Hematopoietic multipotent progenitor cell treated with erythropoietin and hydrocortisone succinate and interleukin-3 and kit ligand, for 4 days (in vitro differentiated cells): Measurements from ENCODE around the gene PDYN.

Experiments
- DNase-seq: peaks from one replicate; pipeline ENCODE4 v3.0.0-alpha.2; 2015

The PDYN gene

GRCh38 chr20:1992359-1993110 is 1.3 kb downstream of the PDYN start:
- DNase-seq: no peak

DNA sequence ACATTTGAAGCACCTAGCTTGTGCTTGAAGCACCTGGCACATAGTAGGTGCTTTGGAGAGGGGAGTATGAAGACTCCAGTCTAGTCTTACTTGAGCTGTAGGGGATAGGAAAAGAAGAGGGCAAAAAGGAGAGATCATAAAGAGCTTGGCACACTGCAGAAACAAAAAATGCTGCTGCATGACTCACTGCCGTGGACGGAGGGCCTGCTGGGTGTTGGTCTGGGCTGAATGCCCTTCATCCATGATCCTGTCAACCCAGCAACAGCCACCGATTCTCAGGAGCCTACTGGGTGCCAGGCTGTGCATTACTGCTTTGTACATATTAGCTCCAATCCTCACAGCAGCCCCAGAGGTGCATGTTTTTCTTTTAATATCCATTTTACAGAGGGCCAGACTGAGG is 6.0 kb downstream of the PDYN start:
- DNase-seq: no peak

DNA sequence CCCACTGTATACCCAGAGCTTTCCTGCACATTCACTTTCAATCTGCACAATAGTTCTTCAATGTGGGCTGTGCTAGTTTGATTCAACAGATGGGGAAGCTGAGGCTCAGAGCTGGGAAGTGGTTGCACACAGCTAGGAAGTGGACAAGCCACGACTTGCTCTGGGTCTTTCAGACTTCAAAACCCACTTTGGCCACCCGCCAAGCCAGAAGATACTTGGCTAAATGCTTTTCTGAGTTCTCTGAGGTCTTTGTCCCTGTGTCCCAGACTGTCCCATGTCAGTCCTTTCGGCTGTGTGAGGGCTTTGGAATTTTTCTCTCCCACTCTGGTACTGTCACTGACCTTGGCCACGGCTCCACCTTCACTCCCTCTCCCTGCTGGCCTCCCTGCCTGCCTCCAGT is 10.6 kb downstream of the PDYN start:
- DNase-seq: peak; percentile 50

DNA sequence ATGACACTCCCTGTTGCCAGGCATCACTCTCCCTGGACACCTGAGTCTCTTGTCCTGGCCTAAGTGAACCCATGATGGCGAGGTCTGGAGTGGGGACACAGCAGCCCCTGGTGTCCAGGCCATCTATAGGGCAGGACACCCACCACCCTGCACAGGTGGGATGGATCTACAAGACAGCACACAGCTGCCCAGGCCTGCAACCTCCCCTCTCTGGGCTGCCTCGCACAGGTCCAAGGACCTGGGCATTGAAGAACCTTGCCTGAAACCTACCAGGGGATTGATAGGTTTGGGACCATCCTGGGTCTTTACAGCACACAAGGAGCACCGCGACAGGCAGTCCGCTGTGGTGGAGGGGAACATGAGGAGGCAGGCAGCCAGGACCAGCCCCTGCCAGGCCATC is 11.2 kb downstream of the PDYN start:
- no peak for DNase-seq

- no peak for DNase-seq
These were observed 14.6 kb downstream of the PDYN start for GRCh38 chr20:1979106-1979778.

- no peak for DNase-seq
These were observed 18.6 kb downstream of the PDYN start for GRCh38 chr20:1975291-1975690.

DNA sequence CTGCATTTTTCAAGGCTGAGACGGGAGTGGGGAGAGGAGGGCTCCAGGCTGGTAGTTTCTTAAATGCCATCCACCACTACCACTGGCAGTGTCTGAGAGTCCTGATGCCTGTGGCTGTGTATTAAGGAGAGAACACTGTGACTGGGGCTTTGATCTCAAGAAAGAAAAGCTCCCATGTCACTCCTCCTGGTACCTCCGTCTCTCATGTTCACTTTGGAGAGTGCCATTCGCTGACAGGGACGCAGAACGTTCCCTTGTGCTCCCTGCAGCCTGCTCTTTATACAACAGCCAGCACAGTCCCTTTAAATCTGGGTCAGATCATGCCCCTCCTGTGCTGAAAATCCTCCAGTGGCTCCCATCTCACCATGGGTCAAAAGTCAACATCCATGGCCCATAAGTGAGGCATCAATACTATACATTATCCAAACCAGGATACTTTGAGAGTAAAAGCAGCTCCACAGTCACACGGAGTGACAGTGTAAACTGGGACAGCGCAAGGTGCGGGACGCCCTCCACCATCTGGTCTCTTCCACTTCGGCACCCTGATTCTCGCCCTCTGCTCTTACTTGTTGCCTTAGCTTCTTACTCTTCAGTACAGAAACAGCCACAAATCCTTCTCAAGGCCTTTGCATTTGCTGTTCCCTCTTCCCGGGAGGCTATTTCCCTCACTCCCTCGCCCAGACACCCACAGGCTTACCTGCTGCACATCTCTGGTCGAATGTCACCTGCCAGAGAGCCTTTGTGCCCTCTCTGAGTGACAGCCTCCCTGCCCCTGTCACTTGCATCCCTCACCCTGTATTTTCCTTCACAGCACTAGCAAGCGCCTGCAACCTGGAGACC is 20.0 kb downstream of the PDYN start:
- no peak for DNase-seq

GRCh38 chr20:1971893-1972586 is 21.8 kb downstream of the PDYN start:
- no peak for DNase-seq

GRCh38 chr20:1968964-1969363 is 24.9 kb downstream of the PDYN start:
- no peak for DNase-seq

DNA sequence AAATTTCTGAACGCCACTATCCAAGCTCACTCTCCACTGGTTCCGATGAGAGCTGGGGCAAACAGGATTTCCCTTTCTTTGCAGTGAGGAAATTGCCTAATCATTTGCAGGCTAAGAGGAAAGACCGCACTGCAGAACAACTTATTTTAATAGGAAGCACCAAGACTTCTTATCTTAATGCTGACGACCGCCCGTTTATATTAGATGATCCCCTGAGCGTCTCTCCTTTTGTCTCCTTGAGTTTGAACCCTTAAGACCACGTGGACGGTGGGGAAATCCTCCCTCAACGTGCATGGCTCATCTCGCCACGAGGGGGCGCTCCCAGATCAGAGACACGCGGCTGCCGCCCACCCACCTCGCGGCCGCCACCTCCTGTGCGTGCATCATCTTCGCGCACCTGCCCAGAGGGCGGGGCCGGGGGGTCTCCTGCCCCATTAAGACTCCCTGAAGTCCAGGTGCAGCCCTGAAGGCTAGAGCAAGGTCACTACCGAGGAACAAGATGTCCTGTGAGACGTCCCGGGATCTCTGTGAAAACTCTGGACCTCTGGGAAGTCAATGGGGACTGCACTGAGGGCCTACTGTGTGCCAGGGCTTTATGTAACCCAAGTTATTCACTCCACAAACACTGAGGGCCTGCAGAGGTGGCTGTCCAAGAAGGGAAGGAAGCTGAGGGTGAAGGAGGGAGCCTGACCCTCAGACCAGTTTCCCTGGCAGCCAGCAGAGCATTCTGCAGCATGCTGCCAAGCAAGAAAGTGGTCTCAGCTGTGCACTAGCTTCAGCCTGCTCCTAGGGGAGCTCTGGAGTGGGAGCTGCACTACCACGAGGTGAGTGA is 28.1 kb downstream of the PDYN start:
- peak; percentile 87 for DNase-seq

DNA sequence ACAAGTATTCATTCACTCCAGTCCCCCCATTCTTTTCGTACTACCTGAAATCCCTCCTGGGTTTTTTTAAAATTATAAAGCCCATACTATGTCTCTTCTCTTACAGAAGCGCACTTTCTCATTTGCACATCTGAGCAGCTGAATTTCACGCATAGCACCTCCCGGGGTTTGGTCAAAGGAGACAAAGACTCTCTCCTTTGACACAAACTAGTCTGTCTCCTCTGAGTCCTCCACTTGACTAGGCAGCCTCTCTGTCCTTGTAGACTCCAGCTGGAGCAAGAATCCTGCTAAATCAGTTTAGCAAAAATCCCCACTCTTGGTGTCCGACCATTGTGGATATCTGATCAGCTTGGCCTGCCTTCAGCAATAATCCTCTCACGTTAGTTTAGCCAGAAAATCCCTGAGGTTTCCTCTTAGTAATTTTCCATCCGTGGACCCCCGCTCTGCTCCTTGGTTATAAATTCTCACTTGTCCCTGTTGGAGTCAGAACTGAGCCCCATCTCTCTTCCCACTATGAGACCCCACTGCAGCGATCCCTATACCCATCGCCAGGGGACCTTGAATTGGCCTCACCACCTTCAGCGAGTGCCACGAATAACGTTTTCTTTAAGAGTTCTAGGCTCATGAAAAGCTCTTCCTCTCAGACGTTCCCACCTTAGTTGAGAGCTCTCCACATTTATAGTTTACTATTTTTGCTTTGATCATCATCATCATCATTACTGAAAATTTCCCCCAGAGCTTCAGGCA is 29.0 kb downstream of the PDYN start:
- DNase-seq: peak; percentile 27

DNA sequence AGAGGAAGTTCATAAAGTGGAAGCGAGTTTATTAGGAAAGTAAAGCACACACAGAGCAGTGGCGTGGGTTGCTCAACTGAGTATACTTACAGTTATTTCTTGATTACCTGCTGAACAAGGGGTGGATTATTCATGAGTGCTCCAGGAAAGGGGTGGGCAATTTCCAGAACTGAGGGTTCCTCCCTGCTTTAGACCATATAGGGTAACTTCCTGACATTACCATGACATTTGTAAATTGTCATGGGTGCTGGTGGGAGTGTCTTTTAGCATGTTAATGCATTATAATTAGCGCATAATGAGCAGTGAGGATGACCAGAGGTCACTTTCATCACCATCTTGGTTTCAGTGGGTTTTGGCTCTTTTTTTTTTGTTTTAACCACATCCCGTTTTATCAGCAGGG is 29.8 kb downstream of the PDYN start:
- peak; percentile 56 for DNase-seq

DNA sequence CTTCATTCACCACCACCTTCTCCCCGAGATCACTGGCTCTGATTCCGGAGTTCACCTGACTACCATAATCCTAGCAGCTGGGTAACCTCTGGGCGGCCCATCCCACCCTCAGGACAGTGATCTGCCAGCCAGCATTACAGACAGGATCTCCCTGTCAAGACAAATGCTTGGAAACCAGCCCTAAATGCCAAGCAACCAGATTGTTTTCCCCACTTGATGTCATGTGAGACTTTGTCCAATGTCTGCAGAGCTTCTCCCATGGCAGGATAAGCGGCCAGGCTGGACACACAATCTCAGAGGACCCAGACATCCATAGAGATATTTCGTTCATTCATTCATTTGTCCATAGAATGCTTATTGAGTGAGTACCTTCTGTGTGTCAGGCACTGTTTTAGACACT is 32.5 kb downstream of the PDYN start:
- DNase-seq: no peak

- DNase-seq: no peak
These were observed 34.7 kb downstream of the PDYN start for GRCh38 chr20:1959156-1959555.

DNA sequence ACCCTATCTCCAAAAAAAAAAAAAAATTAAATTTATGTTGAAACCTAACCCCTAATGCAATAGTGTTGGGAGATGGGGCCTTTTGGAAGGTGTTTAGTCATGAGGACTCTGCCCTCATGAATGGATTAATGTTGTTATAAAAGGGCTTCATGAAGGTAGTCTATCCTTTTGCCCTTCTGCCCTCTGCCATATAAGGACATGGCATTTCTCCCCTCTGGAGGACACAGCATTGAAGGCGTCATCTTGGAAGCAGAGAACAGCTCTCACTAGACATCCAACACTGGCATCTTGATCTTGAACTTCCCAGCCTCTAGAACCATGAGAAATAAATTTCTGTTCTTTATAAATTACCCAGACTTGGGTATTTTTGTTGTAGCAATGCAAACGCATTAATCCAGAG is 35.4 kb downstream of the PDYN start:
- DNase-seq: no peak

- DNase-seq: no peak
These were observed 38.6 kb downstream of the PDYN start for GRCh38 chr20:1955217-1955616.

DNA sequence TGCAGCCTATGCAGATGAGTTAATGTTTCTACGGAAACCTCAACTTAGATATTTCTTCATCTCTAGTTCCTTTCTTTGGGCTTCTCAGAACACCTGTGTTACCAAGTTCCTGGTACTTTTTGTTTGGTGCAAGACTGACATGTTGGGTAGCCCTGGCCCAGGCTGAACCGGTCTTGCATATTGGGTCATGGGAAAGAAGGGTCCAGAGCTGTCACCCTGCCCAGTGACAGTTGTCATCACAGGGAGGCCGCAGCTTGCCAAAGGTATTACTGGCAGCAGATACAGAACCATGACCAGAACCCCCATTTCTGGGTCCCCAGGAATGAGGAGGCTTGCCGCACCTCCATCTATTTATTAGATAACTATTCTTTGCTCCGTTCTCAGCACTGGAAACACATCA is 40.2 kb downstream of the PDYN start:
- no peak for DNase-seq

DNA sequence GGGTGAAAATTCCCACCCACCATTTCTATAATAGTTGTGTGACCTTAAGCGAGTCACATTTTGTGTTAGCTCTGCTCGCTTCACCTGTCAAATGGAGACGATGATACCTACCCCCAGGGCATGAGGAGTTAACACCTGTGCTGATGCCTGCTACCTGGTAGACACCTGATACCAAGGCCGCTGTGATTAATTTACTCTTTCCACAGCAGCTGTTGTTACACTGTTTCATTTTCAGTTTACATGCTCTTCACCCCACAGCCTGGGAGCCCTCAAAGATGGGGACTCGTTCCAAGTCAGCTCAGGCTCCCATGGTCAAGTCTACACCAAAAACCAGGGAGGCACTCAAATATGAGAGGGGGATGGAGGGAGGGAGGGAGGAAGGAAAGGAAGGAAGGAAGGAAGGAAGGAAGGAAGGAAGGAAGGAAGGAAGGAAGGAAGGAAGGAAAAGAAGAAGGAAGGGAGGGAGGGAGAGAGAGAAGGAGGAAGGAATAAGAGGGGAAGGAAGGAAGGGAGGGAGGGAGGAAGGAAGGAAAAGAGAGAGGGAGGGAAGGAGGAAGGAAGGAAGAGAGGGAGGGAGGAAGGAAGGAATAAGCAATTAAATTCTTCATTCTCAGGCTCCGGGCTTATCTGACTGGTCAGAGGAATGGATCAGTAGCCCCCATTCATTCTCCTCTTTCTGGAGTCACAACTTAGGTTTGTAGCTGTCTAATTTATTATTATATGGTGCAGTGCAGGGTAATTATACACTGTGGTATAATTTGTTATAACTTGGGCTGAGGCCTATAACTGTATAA is 40.9 kb downstream of the PDYN start:
- no peak for DNase-seq

DNA sequence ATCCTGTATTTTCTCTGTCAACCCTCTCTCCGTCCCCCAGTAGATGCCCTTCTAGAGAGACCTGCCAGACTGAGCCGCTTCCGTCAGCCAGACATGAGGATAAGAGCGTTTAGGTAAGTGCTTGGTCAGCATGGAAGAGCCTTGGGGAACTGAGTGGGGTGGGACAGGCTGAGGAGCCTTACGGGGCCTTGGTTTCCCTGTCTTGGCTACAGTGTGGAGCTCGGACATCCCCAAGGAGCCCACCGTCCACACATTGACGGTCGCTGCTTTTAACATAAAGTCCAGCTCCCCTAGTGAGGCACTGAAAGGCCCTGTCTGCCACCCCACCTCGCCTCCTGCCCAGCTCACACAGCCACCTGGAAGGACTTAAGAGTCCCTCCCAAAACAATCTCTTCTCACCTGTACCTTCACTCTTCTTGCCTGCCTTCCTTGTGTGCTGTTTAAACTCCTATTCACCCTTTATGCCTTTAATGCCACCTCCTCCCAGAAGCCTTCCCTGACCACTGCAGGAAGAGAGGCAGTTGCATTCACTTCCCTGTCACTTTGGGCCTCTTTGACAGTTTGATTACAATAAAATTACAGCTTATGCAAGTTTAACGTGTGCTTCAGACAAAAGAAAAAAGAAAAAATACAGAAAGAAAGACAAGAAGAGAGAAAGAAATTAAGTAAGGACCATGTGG is 42.3 kb downstream of the PDYN start:
- no peak for DNase-seq

DNA sequence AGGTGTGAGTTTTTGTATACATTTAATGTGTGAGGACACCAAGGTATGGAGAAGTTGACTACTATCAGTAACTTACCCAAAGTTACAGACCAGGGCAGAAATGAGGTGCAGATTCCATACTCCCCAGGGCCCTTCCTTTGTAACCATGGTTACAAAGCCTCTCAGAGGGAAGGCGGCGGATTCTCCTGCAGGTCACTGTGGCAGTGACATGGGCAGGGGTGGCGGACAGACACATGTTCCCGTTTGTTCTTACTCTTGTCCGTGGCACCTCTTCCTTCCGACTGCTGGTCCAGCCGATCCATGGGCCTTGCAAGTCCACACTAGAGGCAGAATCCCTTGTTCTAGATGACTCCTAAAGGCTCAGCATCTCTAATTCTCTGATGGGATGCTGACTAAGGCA is 43.0 kb downstream of the PDYN start:
- no peak for DNase-seq
